Mucosa of stomach (tissue), 1 donor: ENCODE data around the gene CUL3.
"Not testable (repeated sequence)": the region's sequence is repeated elsewhere in the genome, so short reads cannot be mapped to it uniquely, and the experiment has no call there.

ENCODE experiments used
- H3K27me3 ChIP-seq: one replicate; pipeline ENCODE4 v1.7.0; 2013; ENCODE audit warnings: mild to moderate bottlenecking, low read length; ENCODE audit not compliant: control insufficient read depth, insufficient read depth
- H3K36me3 ChIP-seq: one replicate; pipeline ENCODE4 v1.7.0; 2013; ENCODE audit warnings: low read length; ENCODE audit not compliant: control insufficient read depth, insufficient read depth
- H3K4me1 ChIP-seq: one replicate; pipeline ENCODE4 v1.7.0; 2013; ENCODE audit warnings: mild to moderate bottlenecking, low read length; ENCODE audit not compliant: control insufficient read depth, insufficient read depth
- H3K4me3 ChIP-seq: one replicate; pipeline ENCODE4 v1.7.0; 2013; ENCODE audit warnings: low read length
- H3K9ac ChIP-seq: one replicate; pipeline ENCODE4 v1.7.0; 2013; ENCODE audit warnings: mild to moderate bottlenecking, low read length, moderate library complexity
- H3K9me3 ChIP-seq: one replicate; pipeline ENCODE4 v1.7.0; 2013; ENCODE audit warnings: mild to moderate bottlenecking, low read length, moderate library complexity; ENCODE audit not compliant: control insufficient read depth
- donor health status: Pancreatic carcinoma.

The CUL3 gene

GRCh38 chr2:224525774-224526173 lies 59.4 kb downstream of the CUL3 start:
- Histone ChIP-seq H3K4me3 (no peak overlapping the region), H3K27me3 (no peaks in the 10 kb centered on the region), H3K36me3 (no peaks in the 10 kb centered on the region), H3K9ac (no peak overlapping the region), H3K9me3 (no peaks in the 10 kb centered on the region), H3K4me1 (peaks cover 22% of the 10 kb centered on the region)

GRCh38 chr2:224524657-224525056 lies 60.5 kb downstream of the CUL3 start:
- H3K9me3 ChIP-seq, result no peaks in the 10 kb centered on the region
- H3K9ac ChIP-seq, result no peak overlapping the region
- peaks cover 26% of the 10 kb centered on the region for H3K4me1 ChIP-seq
- H3K27me3 ChIP-seq, result no peaks in the 10 kb centered on the region
- H3K36me3 ChIP-seq, result no peaks in the 10 kb centered on the region
- H3K4me3 ChIP-seq, result no peak overlapping the region

GRCh38 chr2:224523626-224524577 lies 61.3 kb downstream of the CUL3 start:
- Histone ChIP-seq H3K4me1 (peaks cover 27% of the 10 kb centered on the region), H3K36me3 (no peaks in the 10 kb centered on the region), H3K9ac (no peak overlapping the region), H3K27me3 (no peaks in the 10 kb centered on the region), H3K9me3 (no peaks in the 10 kb centered on the region), H3K4me3 (no peak overlapping the region)

- not testable (repeated sequence) for H3K9ac ChIP-seq, H3K9me3 ChIP-seq, H3K36me3 ChIP-seq, H3K4me3 ChIP-seq, H3K27me3 ChIP-seq
- peaks cover 38% of the 10 kb centered on the region for H3K4me1 ChIP-seq
Observed at GRCh38 chr2:224522483-224522882, 62.7 kb downstream of the CUL3 start.

- Histone ChIP-seq H3K9me3 (no peaks in the 10 kb centered on the region), H3K4me1 (peaks cover 26% of the 10 kb centered on the region), H3K36me3 (no peaks in the 10 kb centered on the region), H3K9ac (no peak overlapping the region), H3K27me3 (no peaks in the 10 kb centered on the region), H3K4me3 (no peak overlapping the region)
Observed at GRCh38 chr2:224520064-224520463, 65.1 kb downstream of the CUL3 start.

GRCh38 chr2:224518806-224519580 lies 66.2 kb downstream of the CUL3 start:
- Histone ChIP-seq H3K4me3 (no peak overlapping the region), H3K4me1 (peaks cover 26% of the 10 kb centered on the region), H3K36me3 (no peaks in the 10 kb centered on the region), H3K9me3 (no peaks in the 10 kb centered on the region), H3K9ac (no peak overlapping the region), H3K27me3 (no peaks in the 10 kb centered on the region)

GRCh38 chr2:224517963-224518362 lies 67.2 kb downstream of the CUL3 start:
- Histone ChIP-seq H3K27me3 (no peaks in the 10 kb centered on the region), H3K4me3 (no peak overlapping the region), H3K9ac (no peak overlapping the region), H3K4me1 (peaks cover 23% of the 10 kb centered on the region), H3K36me3 (no peaks in the 10 kb centered on the region), H3K9me3 (no peaks in the 10 kb centered on the region)

GRCh38 chr2:224516393-224516792 lies 68.8 kb downstream of the CUL3 start:
- not testable (repeated sequence) for H3K27me3 ChIP-seq, H3K4me3 ChIP-seq, H3K9ac ChIP-seq, H3K9me3 ChIP-seq, H3K36me3 ChIP-seq
- H3K4me1 ChIP-seq, result peaks cover 22% of the 10 kb centered on the region

- H3K9ac ChIP-seq, result no peak overlapping the region
- no peak overlapping the region for H3K4me3 ChIP-seq
- H3K4me1 ChIP-seq, result peaks cover 12% of the 10 kb centered on the region
- H3K36me3 ChIP-seq, result no peaks in the 10 kb centered on the region
- no peaks in the 10 kb centered on the region for H3K27me3 ChIP-seq
- no peaks in the 10 kb centered on the region for H3K9me3 ChIP-seq
Observed at GRCh38 chr2:224513991-224514390, 71.2 kb downstream of the CUL3 start.

DNA sequence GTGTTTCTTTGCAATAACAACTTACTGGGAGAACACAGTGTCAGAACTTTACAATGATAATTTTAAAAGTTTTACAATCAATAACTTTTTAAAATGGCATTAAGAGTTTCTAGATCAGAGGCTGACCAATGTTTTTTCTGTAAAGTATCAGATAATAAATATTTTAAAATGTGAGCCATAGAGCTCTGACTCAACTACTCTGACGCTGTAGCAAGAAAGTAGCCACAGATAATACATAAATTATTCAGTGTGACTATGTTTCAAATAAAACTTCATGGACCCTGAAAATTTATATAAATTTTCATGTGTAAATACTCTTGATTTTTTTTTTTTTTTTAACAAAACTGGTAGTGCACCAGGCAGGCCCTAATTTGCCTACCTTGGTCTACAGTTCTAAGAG lies 77.4 kb downstream of the CUL3 start:
- Histone ChIP-seq H3K4me1 (no peaks in the 10 kb centered on the region), H3K27me3 (no peaks in the 10 kb centered on the region), H3K9ac (no peak overlapping the region), H3K36me3 (peaks cover 4% of the 10 kb centered on the region), H3K9me3 (no peaks in the 10 kb centered on the region), H3K4me3 (no peak overlapping the region)

GRCh38 chr2:224506494-224506893 lies 78.7 kb downstream of the CUL3 start:
- H3K9ac ChIP-seq, result no peak overlapping the region
- no peak overlapping the region for H3K4me3 ChIP-seq
- no peaks in the 10 kb centered on the region for H3K4me1 ChIP-seq
- no peaks in the 10 kb centered on the region for H3K27me3 ChIP-seq
- peaks cover 4% of the 10 kb centered on the region for H3K36me3 ChIP-seq
- H3K9me3 ChIP-seq, result no peaks in the 10 kb centered on the region

GRCh38 chr2:224498991-224499390 lies 86.2 kb downstream of the CUL3 start:
- no peaks in the 10 kb centered on the region for H3K27me3 ChIP-seq
- H3K4me3 ChIP-seq, result no peak overlapping the region
- no peaks in the 10 kb centered on the region for H3K9me3 ChIP-seq
- no peak overlapping the region for H3K9ac ChIP-seq
- no peaks in the 10 kb centered on the region for H3K4me1 ChIP-seq
- H3K36me3 ChIP-seq, result peaks cover 4% of the 10 kb centered on the region
